Stimulated activated naive B cell treated with anti-CD40 and anti-IgM and Interleukin-4, amounts not matched to agents 10 μg/mL and 1 μg/mL and 100 μg/mL, for 72 hours (primary cell): ENCODE results near the gene PRSS2.

Source experiments
- ATAC-seq, 2 donors: fragments of 150-1000 bp; cut with Tn5 transposase; replicated peaks; 2 replicates each; pipeline ENCODE4 v1.10.0; 2021; ENCODE audit warnings: moderate library complexity in 1 of 2
- DNase-seq: peaks from one replicate; pipeline ENCODE4 v3.0.0; 2021
- H3K27ac Mint-ChIP-seq: one replicate; pipeline ENCODE4 v1.8.0; 2022; ENCODE audit warnings: mild to moderate bottlenecking, mixed read lengths
- H3K27me3 Mint-ChIP-seq, 2 donors: one replicate each; pipeline ENCODE4 v1.8.0; 2022; ENCODE audit warnings: mixed read lengths in 2 of 2
- H3K36me3 Mint-ChIP-seq, 2 donors: one replicate each; pipeline ENCODE4 v1.8.0; 2022; ENCODE audit warnings: mixed read lengths in 2 of 2, mild to moderate bottlenecking in 1 of 2
- H3K4me1 Mint-ChIP-seq, 2 donors: one replicate each; pipeline ENCODE4 v1.8.0; 2022; ENCODE audit warnings: mixed read lengths in 2 of 2, mild to moderate bottlenecking in 1 of 2
- H3K4me3 Mint-ChIP-seq, 2 donors: one replicate each; pipeline ENCODE4 v1.8.0; 2022; ENCODE audit warnings: mild to moderate bottlenecking in 2 of 2, mixed read lengths in 2 of 2, moderate library complexity in 1 of 2
- H3K9me3 Mint-ChIP-seq, 2 donors: one replicate each; pipeline ENCODE4 v1.8.0; 2022; ENCODE audit warnings: mixed read lengths in 2 of 2, mild to moderate bottlenecking in 1 of 2

The PRSS2 gene

DNA sequence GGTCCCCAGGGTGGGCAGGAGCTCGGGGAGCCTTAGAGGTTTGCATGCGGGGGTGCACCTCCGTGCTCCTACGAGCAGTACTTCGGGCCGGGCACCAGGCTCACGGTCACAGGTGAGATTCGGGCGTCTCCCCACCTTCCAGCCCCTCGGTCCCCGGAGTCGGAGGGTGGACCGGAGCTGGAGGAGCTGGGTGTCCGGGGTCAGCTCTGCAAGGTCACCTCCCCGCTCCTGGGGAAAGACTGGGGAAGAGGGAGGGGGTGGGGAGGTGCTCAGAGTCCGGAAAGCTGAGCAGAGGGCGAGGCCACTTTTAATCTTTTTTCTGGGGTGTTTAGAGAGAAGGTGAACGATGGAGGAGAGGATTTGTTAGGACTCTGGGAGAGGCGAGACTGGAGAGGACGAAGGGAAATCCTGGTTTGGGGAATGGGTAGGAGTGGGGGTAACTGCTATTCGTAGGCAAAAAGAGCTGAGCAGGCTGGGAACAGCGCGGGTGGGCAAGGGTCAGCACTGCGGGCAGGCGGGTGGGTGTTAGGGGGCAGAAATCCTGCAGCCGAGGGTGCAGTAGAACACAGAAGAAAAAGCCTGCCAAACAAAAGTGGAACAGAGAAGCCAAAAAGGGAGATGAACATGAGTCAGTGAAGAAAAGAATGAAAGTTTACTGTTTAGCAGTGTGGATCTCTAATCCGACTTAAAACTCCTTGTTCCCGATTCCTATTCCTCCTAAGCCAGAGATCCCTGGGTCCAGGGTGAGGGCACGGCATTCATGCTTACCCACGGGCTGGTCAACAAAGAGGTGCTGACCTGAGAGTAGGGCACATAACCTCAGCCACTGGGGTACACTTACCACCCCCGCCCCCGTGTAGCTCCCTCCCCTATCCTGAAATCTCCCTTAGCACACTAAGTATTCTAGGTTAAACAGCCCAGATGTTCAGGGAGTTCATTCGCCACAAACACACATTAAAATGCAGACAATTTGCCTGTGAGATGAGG, 26.9 kb downstream of the PRSS2 start:
- H3K9me3 Mint-ChIP-seq, result no peaks in the 10 kb centered on the region
- H3K36me3 Mint-ChIP-seq, result peaks cover 19 to 38% of the 10 kb centered on the region in 2 donors
- H3K4me1 Mint-ChIP-seq, result peaks cover 65 to 85% of the 10 kb centered on the region in 2 donors
- DNase-seq, result no peak
- peak overlapping the region; percentile 98 for H3K27ac Mint-ChIP-seq
- no peaks in the 10 kb centered on the region for H3K27me3 Mint-ChIP-seq
- peak; percentile 63 to 64 for ATAC-seq
- peak overlapping the region; percentile 92 to 98 for H3K4me3 Mint-ChIP-seq

DNA sequence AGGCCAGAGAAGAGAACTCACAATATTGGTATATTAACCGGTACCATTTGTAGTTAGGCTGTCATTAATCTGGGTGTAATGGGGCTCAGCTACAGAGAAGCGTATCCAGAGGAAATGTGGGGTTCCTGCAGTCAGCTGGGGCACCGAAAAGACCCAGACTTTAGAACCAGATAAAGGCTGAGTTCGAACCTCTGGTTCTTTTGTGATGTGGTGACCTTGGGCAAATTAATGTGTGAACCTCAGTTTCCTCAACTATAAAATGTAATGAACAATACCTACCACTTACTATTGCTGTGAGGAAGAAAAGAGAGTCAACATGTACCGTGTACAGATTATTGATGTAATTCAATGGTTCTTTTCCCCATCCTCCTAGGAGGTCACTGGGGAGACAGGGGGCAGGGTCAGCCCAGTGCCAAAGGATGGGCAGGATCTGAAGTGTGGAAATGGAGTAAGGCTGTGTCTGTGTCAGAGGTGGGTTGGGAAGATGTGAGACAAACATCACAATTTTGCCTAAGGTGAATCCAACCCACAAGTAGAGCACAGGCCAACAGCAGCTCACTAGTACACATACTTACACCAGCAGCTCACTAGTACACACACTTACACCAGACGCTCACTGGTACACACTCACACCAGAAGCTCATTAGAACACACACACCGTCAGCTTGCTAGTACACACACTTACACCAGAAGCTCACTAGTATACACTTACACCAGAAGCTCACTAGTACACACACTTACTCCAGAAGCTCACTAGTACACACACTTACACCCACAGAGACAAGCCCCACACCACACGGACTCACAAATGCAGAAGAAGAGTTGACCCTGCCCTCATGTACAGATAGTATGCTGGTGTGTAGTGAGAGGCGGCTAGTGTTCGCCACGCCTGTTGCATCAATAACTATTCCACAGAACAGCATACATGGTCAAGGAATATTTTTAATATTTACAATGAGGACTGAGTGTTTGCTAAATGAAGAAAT, 28.0 kb downstream of the PRSS2 start:
- DNase-seq, result no peak
- Mint-ChIP-seq H3K4me1 (peaks cover 64 to 82% of the 10 kb centered on the region in 2 donors), H3K36me3 (peaks cover 24 to 46% of the 10 kb centered on the region in 2 donors), H3K9me3 (no peaks in the 10 kb centered on the region), H3K27me3 (no peaks in the 10 kb centered on the region), H3K4me3 (peak overlapping the region; percentile 92 to 98), H3K27ac (peak overlapping the region; percentile 98)
- ATAC-seq, result no peak

DNA sequence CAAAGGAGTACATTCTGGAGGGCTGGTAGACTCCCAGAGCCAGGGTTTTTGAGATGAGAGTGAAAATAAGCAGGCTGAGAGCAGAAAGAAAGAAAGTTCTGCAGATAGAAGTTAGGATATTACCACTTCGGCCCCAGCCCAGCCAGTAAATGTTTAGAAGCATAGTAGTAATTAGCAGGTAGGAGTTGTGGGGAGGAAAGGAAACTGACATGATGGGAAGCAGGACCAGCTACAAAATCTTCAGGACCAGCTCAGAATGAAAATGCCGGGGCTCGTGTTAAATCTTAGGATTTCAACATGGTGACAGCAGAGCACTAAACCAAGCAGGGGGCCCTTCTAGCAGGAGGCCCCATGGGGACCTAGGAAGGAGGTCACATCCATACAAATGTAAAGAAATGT, 28.7 kb downstream of the PRSS2 start:
- no peak for ATAC-seq

DNA sequence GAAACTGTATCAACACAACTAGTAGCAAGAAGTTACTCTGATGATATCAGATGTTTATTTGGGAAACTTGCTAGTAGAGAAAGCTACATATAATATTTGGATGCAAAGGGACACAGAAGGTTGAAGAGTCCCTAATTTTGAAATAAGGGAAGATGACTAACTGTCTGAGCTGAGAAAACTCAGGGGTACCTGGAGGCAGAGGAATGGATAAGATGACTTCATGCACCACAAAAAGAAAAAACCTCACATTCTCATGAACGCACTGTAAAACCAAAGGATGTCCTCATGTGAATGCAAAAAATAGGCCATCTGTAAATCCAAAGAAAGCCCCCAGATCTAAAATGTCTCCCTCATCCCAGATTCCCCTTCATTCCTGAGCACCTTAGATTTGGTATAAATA, 29.3 kb downstream of the PRSS2 start:
- H3K27me3 Mint-ChIP-seq, result no peaks in the 10 kb centered on the region
- peaks cover 0 to 3% of the 10 kb centered on the region in 2 donors for H3K9me3 Mint-ChIP-seq
- H3K27ac Mint-ChIP-seq, result peak overlapping the region; percentile 98
- no peak for ATAC-seq
- H3K4me1 Mint-ChIP-seq, result peaks cover 65 to 81% of the 10 kb centered on the region in 2 donors
- no peak for DNase-seq
- H3K4me3 Mint-ChIP-seq, result no peak overlapping the region
- peaks cover 34 to 58% of the 10 kb centered on the region in 2 donors for H3K36me3 Mint-ChIP-seq

More for the DNA sequence above, 28.7 kb downstream of the PRSS2 start:
- H3K36me3 Mint-ChIP-seq, result peaks cover 28 to 52% of the 10 kb centered on the region in 2 donors
- H3K4me3 Mint-ChIP-seq, result peak overlapping the region; percentile 92 to 98
- H3K27ac Mint-ChIP-seq, result peak overlapping the region; percentile 98
- H3K27me3 Mint-ChIP-seq, result no peaks in the 10 kb centered on the region
- no peaks in the 10 kb centered on the region for H3K9me3 Mint-ChIP-seq
- H3K4me1 Mint-ChIP-seq, result peaks cover 64 to 81% of the 10 kb centered on the region in 2 donors
- DNase-seq, result no peak

DNA sequence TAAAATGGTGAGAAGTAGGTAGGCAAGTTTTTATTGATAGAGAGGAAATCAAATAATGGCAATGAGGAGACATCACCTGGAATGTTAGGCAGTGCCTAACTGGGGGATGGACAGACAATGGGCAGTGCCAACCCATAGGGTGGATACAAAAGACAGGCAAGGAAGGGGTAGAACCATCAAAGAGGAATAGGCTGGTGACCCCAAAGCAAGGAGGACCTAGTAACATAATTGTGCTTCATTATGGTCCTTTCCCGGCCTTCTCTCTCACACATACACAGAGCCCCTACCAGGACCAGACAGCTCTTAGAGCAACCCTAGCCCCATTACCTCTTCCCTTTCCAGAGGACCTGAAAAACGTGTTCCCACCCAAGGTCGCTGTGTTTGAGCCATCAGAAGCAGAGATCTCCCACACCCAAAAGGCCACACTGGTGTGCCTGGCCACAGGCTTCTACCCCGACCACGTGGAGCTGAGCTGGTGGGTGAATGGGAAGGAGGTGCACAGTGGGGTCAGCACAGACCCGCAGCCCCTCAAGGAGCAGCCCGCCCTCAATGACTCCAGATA, 30.0 kb downstream of the PRSS2 start:
- no peak overlapping the region for H3K4me3 Mint-ChIP-seq
- peak overlapping the region; percentile 78 for H3K27ac Mint-ChIP-seq
- H3K36me3 Mint-ChIP-seq, result peaks cover 35 to 60% of the 10 kb centered on the region in 2 donors
- ATAC-seq, result no peak
- H3K27me3 Mint-ChIP-seq, result no peaks in the 10 kb centered on the region
- peaks cover 0 to 3% of the 10 kb centered on the region in 2 donors for H3K9me3 Mint-ChIP-seq
- peaks cover 65 to 81% of the 10 kb centered on the region in 2 donors for H3K4me1 Mint-ChIP-seq
- DNase-seq, result no peak

DNA sequence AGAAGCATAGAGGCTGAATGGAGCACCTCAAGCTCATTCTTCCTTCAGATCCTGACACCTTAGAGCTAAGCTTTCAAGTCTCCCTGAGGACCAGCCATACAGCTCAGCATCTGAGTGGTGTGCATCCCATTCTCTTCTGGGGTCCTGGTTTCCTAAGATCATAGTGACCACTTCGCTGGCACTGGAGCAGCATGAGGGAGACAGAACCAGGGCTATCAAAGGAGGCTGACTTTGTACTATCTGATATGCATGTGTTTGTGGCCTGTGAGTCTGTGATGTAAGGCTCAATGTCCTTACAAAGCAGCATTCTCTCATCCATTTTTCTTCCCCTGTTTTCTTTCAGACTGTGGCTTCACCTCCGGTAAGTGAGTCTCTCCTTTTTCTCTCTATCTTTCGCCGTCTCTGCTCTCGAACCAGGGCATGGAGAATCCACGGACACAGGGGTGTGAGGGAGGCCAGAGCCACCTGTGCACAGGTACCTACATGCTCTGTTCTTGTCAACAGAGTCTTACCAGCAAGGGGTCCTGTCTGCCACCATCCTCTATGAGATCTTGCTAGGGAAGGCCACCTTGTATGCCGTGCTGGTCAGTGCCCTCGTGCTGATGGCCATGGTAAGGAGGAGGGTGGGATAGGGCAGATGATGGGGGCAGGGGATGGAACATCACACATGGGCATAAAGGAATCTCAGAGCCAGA, 31.0 kb downstream of the PRSS2 start:
- Mint-ChIP-seq H3K27ac (no peak overlapping the region), H3K4me1 (peaks cover 65 to 83% of the 10 kb centered on the region in 2 donors), H3K27me3 (no peaks in the 10 kb centered on the region), H3K4me3 (no peak overlapping the region), H3K9me3 (peaks cover 2 to 4% of the 10 kb centered on the region in 2 donors), H3K36me3 (peaks cover 35 to 55% of the 10 kb centered on the region in 2 donors)
- ATAC-seq (no peak), DNase-seq (no peak)

DNA sequence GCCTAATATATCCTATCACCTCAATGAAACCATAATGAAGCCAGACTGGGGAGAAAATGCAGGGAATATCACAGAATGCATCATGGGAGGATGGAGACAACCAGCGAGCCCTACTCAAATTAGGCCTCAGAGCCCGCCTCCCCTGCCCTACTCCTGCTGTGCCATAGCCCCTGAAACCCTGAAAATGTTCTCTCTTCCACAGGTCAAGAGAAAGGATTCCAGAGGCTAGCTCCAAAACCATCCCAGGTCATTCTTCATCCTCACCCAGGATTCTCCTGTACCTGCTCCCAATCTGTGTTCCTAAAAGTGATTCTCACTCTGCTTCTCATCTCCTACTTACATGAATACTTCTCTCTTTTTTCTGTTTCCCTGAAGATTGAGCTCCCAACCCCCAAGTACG, 31.5 kb downstream of the PRSS2 start:
- Mint-ChIP-seq H3K4me1 (peaks cover 69 to 88% of the 10 kb centered on the region in 2 donors), H3K9me3 (peaks cover 5 to 6% of the 10 kb centered on the region in 2 donors), H3K27me3 (no peaks in the 10 kb centered on the region), H3K36me3 (peaks cover 39 to 57% of the 10 kb centered on the region in 2 donors), H3K27ac (peak overlapping the region; percentile 74), H3K4me3 (no peak overlapping the region)
- no peak for DNase-seq
- ATAC-seq, result no peak

DNA sequence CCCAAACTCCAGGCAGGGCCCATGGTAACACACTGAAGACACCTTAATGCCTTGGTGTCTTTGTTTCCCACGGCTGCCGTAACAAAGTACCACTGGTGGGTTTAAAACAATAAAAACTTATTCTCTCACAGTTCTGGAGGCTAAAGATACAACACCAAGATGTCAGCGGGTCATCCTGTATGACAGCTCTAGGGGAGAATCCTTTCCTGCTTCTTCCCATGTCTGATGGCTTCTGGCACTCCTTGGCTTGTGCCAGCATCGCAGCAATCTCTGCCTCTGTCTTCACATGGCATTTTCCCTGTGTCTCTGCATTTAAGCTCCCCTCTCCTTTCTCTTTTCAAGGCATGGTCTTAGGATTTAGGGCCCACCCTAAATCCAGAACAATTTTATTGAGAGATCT, 33.1 kb downstream of the PRSS2 start:
- no peak for DNase-seq
- H3K36me3 Mint-ChIP-seq, result peaks cover 34 to 52% of the 10 kb centered on the region in 2 donors
- H3K27me3 Mint-ChIP-seq, result no peaks in the 10 kb centered on the region
- H3K9me3 Mint-ChIP-seq, result peaks cover 5 to 6% of the 10 kb centered on the region in 2 donors
- H3K27ac Mint-ChIP-seq, result peak overlapping the region; percentile 94
- no peak overlapping the region for H3K4me3 Mint-ChIP-seq
- H3K4me1 Mint-ChIP-seq, result peaks cover 70 to 88% of the 10 kb centered on the region in 2 donors
- ATAC-seq, result no peak

DNA sequence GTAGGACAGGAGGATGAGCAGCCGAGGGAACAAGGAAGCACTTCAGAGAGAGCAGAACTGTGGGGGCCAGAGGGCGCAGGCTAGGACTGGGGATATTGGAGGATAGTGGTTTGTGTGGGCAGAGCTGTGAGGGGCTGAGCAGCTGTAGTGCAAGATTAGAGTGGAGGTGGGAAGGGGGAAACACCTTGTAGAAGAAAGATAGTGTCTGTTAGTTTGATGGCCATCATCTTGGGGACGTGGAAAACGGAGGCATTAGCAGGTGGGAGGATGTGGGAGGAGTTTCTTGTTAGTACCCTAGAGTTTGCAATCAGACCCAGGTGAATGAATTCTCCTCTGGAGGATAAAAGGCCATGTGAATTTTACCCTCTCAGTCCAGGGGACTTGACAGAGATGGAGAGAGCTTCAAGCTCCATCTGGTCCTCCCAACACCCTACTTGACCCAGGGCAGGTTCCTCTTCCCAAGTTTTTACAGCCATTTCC, 34.0 kb downstream of the PRSS2 start:
- ATAC-seq (peak in 1 of 2 donors; percentile 5), DNase-seq (peak; percentile 29)
- H3K4me1 Mint-ChIP-seq, result peaks cover 69 to 88% of the 10 kb centered on the region in 2 donors
- H3K36me3 Mint-ChIP-seq, result peaks cover 34 to 45% of the 10 kb centered on the region in 2 donors
- H3K27me3 Mint-ChIP-seq, result no peaks in the 10 kb centered on the region
- peak overlapping the region; percentile 94 for H3K27ac Mint-ChIP-seq
- peaks cover 5 to 6% of the 10 kb centered on the region in 2 donors for H3K9me3 Mint-ChIP-seq
- H3K4me3 Mint-ChIP-seq, result peak overlapping the region; percentile 29 to 73

DNA sequence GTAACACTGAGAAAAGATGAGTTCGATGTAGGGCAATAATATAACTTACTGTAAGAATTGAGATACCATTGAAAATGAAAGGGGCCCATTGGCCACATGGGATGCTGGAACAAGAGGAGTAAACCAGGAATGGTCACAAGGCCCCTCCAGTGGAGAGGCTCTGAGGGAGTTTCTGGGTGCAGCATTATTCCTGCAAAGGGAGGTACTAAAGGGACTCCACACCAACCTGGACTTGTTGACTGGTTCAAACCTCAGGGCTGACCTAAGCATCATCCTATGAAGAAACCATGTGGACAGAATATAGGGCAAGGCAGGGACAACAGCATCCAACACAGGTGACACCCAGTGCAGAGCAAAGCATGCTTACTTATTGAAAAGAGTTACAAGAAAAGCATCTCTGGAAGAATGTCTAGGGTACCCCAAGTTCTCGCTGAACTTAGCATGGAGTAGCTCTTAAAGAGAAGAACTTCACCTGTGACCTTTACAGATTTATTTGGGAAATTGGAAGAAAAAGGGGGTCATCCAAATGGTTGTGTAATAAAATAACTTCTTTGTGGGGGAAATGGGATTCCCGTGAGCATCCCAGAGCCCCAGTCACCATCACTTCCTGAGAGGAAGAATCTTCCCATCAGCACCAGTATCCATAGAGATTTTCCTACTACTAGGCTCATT, 34.7 kb downstream of the PRSS2 start:
- H3K9me3 Mint-ChIP-seq, result peaks cover 5 to 6% of the 10 kb centered on the region in 2 donors
- ATAC-seq, result no peak
- no peak for DNase-seq
- H3K27me3 Mint-ChIP-seq, result no peaks in the 10 kb centered on the region
- H3K27ac Mint-ChIP-seq, result peak overlapping the region; percentile 94
- H3K36me3 Mint-ChIP-seq, result peaks cover 34 to 40% of the 10 kb centered on the region in 2 donors
- H3K4me3 Mint-ChIP-seq, result no peak overlapping the region
- peaks cover 71 to 88% of the 10 kb centered on the region in 2 donors for H3K4me1 Mint-ChIP-seq

DNA sequence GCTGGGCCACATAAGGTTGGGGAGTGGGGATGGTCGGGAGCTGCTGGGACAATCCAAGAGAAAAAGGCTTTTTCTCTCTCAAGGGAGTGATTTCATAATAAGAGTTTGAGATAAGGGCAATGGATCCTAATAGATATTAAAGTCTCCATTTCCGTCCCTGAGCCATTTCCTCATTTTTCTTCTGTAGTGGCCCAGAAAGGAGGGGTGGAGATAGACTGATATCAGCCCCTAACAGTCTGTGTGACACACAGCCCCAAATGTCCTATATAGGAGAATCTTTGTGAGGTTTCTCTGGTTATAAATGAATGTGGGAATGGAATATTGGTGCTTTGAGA, 35.2 kb downstream of the PRSS2 start:
- DNase-seq (no peak), ATAC-seq (no peak)
- peaks cover 33 to 39% of the 10 kb centered on the region in 2 donors for H3K36me3 Mint-ChIP-seq
- H3K27me3 Mint-ChIP-seq, result no peaks in the 10 kb centered on the region
- H3K9me3 Mint-ChIP-seq, result peaks cover 5 to 6% of the 10 kb centered on the region in 2 donors
- peaks cover 69 to 92% of the 10 kb centered on the region in 2 donors for H3K4me1 Mint-ChIP-seq
- H3K27ac Mint-ChIP-seq, result peak overlapping the region; percentile 99
- no peak overlapping the region for H3K4me3 Mint-ChIP-seq

DNA sequence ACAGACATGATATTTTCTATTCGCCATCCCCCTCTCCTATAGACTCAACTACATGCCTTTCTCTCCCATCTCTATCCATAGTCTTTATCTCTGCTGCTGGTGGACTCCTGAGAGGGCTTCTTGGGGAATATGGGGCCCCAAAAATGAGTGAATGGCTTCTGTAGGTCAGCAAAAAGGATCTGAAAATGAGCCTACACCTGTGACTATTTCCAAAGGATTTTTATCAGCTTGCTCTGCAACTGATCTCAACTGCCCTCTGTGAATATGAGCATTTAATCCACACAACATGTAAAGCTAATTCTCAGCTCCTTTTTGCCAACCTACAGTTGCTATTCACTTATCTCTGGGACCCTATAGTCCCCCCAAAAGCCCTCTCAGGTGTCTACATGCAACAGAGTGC, 36.2 kb downstream of the PRSS2 start:
- ATAC-seq, result no peak
- H3K4me1 Mint-ChIP-seq, result peaks cover 75 to 96% of the 10 kb centered on the region in 2 donors
- H3K27me3 Mint-ChIP-seq, result no peaks in the 10 kb centered on the region
- H3K4me3 Mint-ChIP-seq, result peak overlapping the region in 1 of 2 donors; percentile 41
- no peak for DNase-seq
- H3K27ac Mint-ChIP-seq, result peak overlapping the region; percentile 99
- H3K9me3 Mint-ChIP-seq, result peaks cover 5 to 6% of the 10 kb centered on the region in 2 donors
- peaks cover 29 to 35% of the 10 kb centered on the region in 2 donors for H3K36me3 Mint-ChIP-seq
